NCI-H1694 treated with DMSO at 0.1 percent for 48 hours (cell line): ENCODE results near the gene PLCB1.
A peak's percentile ranks its signal among the peaks of the same experiment; 100 is the strongest.
"Not testable (repeated sequence)": the region's sequence is repeated elsewhere in the genome, so short reads cannot be mapped to it uniquely, and the experiment has no call there.

Source experiments
- DNase-seq: peaks from one replicate; lab custom pipeline; 2025; lab: John Stamatoyannopoulos, UW

The PLCB1 gene

GRCh38 chr20:8369311-8369710, 237.2 kb downstream of the PLCB1 start:
- DNase-seq = no peak

GRCh38 chr20:8370774-8371173, 238.7 kb downstream of the PLCB1 start:
- DNase-seq = no peak

DNA sequence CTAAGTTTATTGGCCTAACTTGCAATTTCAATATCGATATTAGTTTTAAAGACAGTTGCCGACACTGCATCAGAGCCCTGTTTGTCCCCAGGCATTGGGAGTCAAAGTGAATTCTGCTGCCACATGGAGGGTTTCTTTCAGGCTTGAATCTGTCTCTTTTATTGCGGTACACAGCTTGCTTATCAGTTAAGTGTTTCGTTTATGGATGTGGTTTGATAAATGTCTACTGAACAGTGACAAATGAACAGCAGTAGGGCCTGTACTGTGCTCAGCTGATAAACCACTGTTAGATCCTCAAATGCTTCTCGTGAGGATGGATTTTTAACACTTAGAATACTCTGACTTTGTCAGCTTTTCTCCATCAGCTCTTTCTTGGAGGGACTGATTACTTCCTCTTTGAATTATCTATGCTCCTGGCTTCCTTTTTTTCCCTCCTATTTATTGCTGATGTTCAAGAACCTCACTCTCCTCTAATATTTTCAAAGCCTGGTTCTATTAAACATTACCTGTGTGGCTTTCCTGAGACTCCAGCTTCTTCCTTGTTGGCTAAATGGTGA, 240.8 kb downstream of the PLCB1 start:
- no peak for DNase-seq

DNA sequence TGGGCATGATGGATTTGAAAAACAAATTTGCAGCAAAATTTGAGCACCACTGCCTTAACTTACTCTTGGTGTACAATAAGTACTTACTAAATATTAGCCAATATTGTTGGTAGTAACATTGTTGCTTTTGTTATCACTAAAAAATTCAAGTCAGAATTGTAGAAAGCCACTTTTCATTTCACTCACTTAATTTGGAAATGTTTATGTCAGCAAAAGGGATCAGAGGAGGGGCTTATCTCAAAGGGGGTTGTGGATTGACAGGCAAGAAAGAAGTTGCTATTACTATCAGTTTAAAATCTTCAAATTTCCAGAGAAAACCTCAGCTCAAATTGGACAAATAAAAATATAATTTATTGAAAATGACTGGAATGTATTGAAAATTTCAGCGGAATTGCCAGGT, 241.5 kb downstream of the PLCB1 start:
- DNase-seq = no peak

- DNase-seq = no peak
Measured at GRCh38 chr20:8375898-8376297, 243.8 kb downstream of the PLCB1 start.

DNA sequence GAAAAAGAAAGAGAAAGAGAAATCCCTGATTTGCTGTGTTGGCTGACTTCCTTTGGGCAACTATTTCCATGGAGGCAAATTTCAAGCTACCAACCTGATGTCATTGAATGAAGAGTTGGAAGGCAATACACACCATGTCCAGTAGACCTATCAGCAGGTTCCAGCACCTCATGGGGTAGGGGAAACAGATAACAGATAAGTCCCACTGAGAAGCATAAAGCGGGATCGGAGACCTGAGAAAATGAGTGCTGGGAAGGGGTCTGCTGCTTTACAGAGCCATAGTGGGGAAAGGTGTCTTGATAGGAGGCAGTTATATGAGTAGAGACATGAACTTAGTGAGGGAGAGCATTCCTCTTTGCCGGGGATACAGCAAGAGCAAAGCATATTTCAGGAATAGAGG, 244.9 kb downstream of the PLCB1 start:
- no peak for DNase-seq

DNA sequence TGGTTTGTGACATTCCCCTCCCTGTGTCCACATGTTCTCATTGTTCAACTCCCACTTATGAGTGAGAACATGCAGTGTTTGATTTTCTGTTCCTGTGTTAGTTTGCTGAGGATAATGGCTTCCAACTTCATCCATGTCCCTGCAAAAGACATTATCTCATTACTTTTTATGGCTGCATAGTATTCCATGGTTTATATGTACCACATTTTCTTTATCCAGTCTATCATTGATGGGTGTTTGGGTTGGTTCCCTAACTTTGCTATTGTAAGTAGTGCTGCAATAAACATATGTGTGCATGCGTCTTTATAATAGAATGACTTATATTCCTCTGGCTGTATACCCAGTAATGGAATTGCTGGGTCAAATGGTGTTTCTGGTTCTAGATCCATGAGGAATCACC, 247.1 kb downstream of the PLCB1 start:
- DNase-seq = not testable (repeated sequence)

DNA sequence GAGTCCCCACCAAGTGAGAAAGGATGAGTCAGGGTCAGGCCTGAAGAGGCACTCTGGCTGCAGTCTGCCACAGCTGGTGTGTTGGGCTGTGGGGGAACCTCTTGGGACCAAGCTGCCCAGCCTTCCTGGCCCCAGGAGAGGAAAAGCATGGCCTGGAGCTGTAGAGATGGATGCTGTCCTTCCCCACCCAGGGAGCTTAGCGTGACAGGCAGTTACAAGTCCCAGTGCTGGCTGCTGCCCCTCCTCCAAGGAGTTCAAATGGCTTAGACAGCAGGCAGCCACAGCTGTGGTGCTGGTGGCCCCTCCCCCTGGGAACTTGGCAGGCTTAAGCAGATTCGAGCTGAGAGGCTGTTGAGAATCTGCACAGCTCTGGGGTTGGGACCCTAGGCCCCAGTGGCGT, 253.2 kb downstream of the PLCB1 start:
- DNase-seq = peak; percentile 47

DNA sequence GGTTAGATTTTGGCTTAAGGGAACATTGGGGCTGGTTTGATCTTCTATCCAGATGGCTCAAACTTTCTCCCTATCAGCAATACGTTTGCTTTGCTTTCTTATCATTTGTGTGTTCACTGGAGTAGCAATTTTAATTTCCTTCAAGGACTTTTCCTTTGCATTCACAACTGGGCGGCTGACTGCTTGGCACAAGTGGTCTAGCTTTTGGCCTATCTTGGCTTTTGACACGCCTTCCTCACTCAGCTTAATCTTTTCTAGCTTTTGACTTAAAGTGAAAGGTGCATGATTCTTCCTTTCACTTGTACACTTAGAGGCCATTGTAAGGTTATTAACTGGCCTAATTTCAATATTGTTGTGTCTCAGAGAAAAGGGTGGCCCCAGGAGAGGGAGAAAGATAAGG, 254.9 kb downstream of the PLCB1 start:
- no peak for DNase-seq

- DNase-seq = no peak
Measured at GRCh38 chr20:8388141-8388540, 256.1 kb downstream of the PLCB1 start.

DNA sequence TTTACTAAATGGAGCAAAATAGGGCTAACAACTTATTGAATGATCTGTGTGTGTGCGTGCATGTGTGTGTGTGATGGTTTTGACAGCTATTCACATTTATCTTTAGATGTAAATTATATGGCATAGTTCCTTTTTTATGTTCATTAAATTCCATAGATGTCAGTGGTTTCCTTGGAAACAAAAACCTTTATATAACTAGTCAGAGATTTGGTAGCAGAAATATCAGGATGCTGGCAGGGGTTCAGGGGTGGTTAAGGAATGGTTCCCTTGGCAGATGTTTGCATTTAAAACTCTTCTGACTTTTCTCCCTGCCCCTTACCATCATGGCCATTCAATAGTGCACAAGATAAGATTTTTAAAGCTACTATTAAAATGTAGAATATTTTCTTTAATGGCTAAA, 256.6 kb downstream of the PLCB1 start:
- no peak for DNase-seq

- peak; percentile 72 for DNase-seq
Measured at GRCh38 chr20:8389381-8390036, 257.4 kb downstream of the PLCB1 start.

DNA sequence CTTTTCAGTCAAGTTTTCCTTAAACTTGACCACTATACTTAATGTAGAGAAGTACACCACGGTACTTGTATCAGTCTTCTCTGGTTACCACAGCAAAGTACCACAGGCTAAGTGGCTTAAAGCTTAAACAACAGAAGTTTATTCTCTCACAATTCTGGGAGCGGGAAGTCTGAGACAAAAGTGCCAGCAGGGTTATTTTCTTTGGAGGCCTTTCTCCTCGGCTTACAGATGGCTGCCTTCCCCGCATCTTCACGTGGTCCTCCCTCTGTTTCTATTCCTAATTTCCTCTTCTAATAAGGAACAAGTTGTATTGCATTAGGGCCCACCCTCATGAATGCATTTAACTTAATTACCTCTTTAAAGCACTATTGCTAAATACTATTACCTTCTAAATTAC, 258.0 kb downstream of the PLCB1 start:
- no peak for DNase-seq

- no peak for DNase-seq
Measured at GRCh38 chr20:8390500-8390899, 258.4 kb downstream of the PLCB1 start.

- DNase-seq = no peak
Measured at GRCh38 chr20:8393381-8393780, 261.3 kb downstream of the PLCB1 start.

DNA sequence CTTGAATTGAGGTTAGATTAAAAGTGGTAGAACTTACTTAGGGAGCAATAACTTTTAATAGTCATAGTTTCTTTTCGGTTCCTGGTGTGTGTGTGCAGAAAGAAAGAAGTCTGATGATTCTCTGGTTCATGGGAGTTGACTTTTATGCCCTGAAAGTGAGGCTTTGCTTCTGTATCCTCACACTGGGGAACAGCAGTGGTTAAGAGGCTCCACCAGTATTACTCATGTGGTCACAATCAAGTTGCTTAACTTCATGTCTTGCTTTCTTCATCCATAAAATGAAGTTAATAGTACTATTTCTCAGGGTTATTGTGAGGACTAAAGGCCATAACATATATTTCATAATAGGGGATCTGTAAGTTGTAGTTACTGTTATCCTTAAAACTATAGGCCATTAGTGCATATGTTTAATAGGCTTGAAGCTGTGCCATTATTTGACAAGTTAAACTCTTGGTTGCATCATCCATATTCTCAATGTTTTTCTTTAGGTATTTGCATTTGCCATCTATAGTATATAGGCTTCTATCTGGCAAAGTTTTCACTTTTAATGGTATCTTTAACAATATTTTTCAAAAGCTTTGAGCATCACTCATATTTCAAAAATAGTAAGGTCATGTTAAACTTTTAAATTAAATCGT, 262.4 kb downstream of the PLCB1 start:
- DNase-seq = no peak

DNA sequence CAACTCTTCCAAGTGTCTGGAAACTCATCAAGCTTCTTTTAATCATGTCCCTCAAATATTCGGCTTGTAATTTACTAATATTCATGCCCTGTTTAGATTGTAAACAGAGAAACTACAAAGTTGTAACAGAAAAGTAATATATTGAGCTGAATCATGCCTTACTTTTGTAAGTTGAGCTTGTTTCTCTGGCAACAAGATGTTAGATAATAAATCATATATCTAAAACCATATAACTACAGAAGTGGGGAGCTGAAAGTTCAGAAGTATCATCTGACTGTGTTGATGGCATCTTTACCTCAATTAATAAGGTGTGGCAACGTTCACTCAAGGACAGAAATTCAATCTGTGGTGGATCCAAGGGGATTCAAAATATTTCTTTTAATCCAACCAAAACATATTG, 263.9 kb downstream of the PLCB1 start:
- DNase-seq = no peak

- DNase-seq = no peak
Measured at GRCh38 chr20:8398263-8399051, 266.4 kb downstream of the PLCB1 start.

- no peak for DNase-seq
Measured at GRCh38 chr20:8399947-8400346, 267.9 kb downstream of the PLCB1 start.

DNA sequence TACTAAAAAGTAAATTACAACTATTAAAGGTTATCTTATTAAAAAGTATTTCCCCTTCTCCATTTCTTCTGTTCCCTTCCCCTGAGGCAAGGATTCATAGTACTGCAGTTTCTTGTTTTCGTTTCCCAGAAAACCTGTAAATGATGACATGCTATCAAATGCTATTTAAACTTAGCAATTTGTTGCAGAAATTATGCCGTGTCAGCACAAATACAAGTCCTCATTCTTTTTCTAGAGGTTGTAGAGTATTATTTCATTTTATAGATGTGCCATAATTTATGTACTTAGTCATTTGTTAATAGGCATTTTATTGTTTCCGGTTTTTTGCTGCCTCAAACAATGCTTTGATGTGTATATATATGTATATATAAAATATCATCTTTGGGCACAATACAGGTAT, 268.4 kb downstream of the PLCB1 start:
- DNase-seq = no peak

GRCh38 chr20:8401556-8401955, 269.5 kb downstream of the PLCB1 start:
- DNase-seq = no peak

DNA sequence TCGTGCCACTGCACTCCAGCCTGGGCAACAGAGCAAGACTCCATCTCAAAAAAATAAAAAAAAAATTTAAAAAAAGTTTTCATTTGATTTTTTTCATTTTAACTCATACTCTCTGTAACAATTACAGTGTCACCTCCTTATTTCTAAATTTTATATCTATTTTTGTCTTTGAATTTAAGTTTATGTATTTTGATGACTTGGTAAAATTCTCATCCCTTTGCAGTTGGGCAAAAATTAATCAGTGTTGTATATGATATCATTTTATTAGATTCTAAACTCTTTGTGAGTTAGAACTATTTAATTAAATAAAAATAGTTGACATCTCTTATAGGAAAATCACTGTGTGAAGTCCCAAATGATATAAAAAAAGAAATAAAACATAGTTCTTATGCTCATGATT, 270.7 kb downstream of the PLCB1 start:
- no peak for DNase-seq
